Right kidney (tissue), 9 donors: ENCODE measurements around the gene KLK5.
"Not testable (repeated sequence)": the region's sequence is repeated elsewhere in the genome, so short reads cannot be mapped to it uniquely, and the experiment has no call there.

Source experiments
- DNase-seq: peaks from one replicate; pipeline ENCODE4 v3.0.0-alpha.2; 2016
- long read RNA-seq, 8 donors: transcript quantifications; one replicate each; lab custom pipeline, GENCODE V29; 2026

The KLK5 gene
- long read RNA-seq, donor 1, result 0 reads
- long read RNA-seq, donor 2, result 0 reads
- long read RNA-seq, donor 3, partial matches to known transcripts, result 0 of 1 reads
- long read RNA-seq, donor 3, other reads (novel, unspliced or antisense), result 0 of 1 reads
- long read RNA-seq, donor 4, result 0 reads
- long read RNA-seq, donor 5, partial matches to known transcripts, result 0 of 2 reads
- long read RNA-seq, donor 5, other reads (novel, unspliced or antisense), result 0 of 2 reads
- long read RNA-seq, donor 6, result 0 reads
- long read RNA-seq, donor 7, result 0 reads
- long read RNA-seq, donor 8, result 0 reads

- no peak for DNase-seq
Measured at GRCh38 chr19:50952910-50953309, at the start of gene KLK5. KLK5 (minus strand) TSS chr19:50953038; CDS start chr19:50952657, 381 bp downstream.

GRCh38 chr19:51002089-51002532 lies 49.3 kb upstream of the KLK5 start:
- DNase-seq, result peak; percentile 50

GRCh38 chr19:51001515-51001914 lies 48.7 kb upstream of the KLK5 start, which contains the start of gene KLK8:
KLK8 (minus strand) TSS chr19:51001604; CDS start chr19:51001167, 437 bp downstream.
- DNase-seq, result peak; percentile 35

GRCh38 chr19:51000981-51001380 lies 48.1 kb upstream of the KLK5 start:
- no peak for DNase-seq

GRCh38 chr19:51000426-51000825 lies 47.6 kb upstream of the KLK5 start:
- DNase-seq, result no peak

- DNase-seq, result no peak
Measured at GRCh38 chr19:50998686-50999085, 45.8 kb upstream of the KLK5 start.

- no peak for DNase-seq
Measured at GRCh38 chr19:50998061-50998460, 45.2 kb upstream of the KLK5 start.

- no peak for DNase-seq
Measured at GRCh38 chr19:50994129-50994528, 41.3 kb upstream of the KLK5 start.

GRCh38 chr19:50992666-50993035 lies 39.8 kb upstream of the KLK5 start:
- DNase-seq, result no peak

GRCh38 chr19:50984416-50984815 lies 31.6 kb upstream of the KLK5 start:
- not testable (repeated sequence) for DNase-seq

- no peak for DNase-seq
Measured at GRCh38 chr19:50983625-50984292, 30.9 kb upstream of the KLK5 start, which contains the start of gene KLK7. KLK7 (minus strand) TSS chr19:50983917; CDS start chr19:50982399, 1,518 bp downstream.

- DNase-seq, result no peak
Measured at GRCh38 chr19:50982186-50982585, 29.3 kb upstream of the KLK5 start.

GRCh38 chr19:50981587-50982146 lies 28.8 kb upstream of the KLK5 start:
- DNase-seq, result no peak

- no peak for DNase-seq
Measured at GRCh38 chr19:50980208-50980607, 27.4 kb upstream of the KLK5 start.

- DNase-seq, result no peak
Measured at GRCh38 chr19:50979758-50980157, 26.9 kb upstream of the KLK5 start.

- DNase-seq, result no peak
Measured at GRCh38 chr19:50978772-50979390, 26.0 kb upstream of the KLK5 start.

GRCh38 chr19:50977626-50978025 lies 24.8 kb upstream of the KLK5 start:
- no peak for DNase-seq

- DNase-seq, result no peak
Measured at GRCh38 chr19:50975766-50976165, 22.9 kb upstream of the KLK5 start.

- no peak for DNase-seq
Measured at GRCh38 chr19:50974702-50975556, 22.1 kb upstream of the KLK5 start.

- no peak for DNase-seq
Measured at GRCh38 chr19:50972795-50973376, 20.0 kb upstream of the KLK5 start.

GRCh38 chr19:50969810-50970209 lies 17.0 kb upstream of the KLK5 start:
- DNase-seq, result not testable (repeated sequence)

- DNase-seq, result peak; percentile 47
Measured at GRCh38 chr19:50969413-50969760, 16.5 kb upstream of the KLK5 start, which contains the start of gene KLK6. KLK6 (minus strand) TSS chr19:50969591; CDS start chr19:50968104, 1,487 bp downstream.
